NB4 (cell line): ENCODE measurements around the gene STK32C.

ENCODE experiments used
- DNase-seq: peaks from one replicate; pipeline ENCODE4 v3.0.0; 2010; ENCODE audit warnings: low read depth
- H3K4me3 ChIP-seq: one replicate; pipeline ENCODE4 v1.5.1; 2011; ENCODE audit warnings: mild to moderate bottlenecking, low read depth, low read length, moderate library complexity
- CTCF ChIP-seq: IDR thresholded peaks from one replicate; pipeline ENCODE4 v1.5.1; 2012; ENCODE audit warnings: low read depth, low read length
- MAX ChIP-seq: IDR thresholded peaks from 2 replicates; pipeline ENCODE4 v1.6.1; 2011; ENCODE audit warnings: low read depth, low read length
- MYC ChIP-seq: IDR thresholded peaks from 2 replicates; pipeline ENCODE4 v1.6.1; 2011; ENCODE audit warnings: low read depth, low read length
- POLR2A ChIP-seq: IDR thresholded peaks from 2 replicates; pipeline ENCODE4 v1.6.1; 2011; ENCODE audit warnings: mild to moderate bottlenecking; ENCODE audit not compliant: insufficient read length; ENCODE audit errors: extremely low read depth

Gene STK32C

GRCh38 chr10:132336064-132336746, 28.5 kb upstream of the STK32C start:
- DNase-seq = no peak
- H3K4me3 ChIP-seq = no peak overlapping the region
- TF ChIP-seq POLR2A (peak; percentile 4), CTCF (no peak), MYC (peak; percentile 27), MAX (peak; percentile 71)

GRCh38 chr10:132335189-132336063, 27.7 kb upstream of the STK32C start:
- no peak overlapping the region for H3K4me3 ChIP-seq
- TF ChIP-seq MAX = no peak
- peak; percentile 50 for TF ChIP-seq POLR2A
- TF ChIP-seq MYC = peak; percentile 5; the same call in 1 of the 2 replicates
- DNase-seq = peak; percentile 89

GRCh38 chr10:132334631-132335188, 27.0 kb upstream of the STK32C start:
- H3K4me3 ChIP-seq = no peak overlapping the region
- TF ChIP-seq MYC (no peak), POLR2A (no peak), MAX (no peak), CTCF (no peak)
- no peak for DNase-seq

GRCh38 chr10:132333386-132333785, 25.6 kb upstream of the STK32C start:
- H3K4me3 ChIP-seq = no peak overlapping the region
- no peak for DNase-seq
- no peak for TF ChIP-seq POLR2A
- no peak for TF ChIP-seq CTCF
- no peak for TF ChIP-seq MYC
- no peak for TF ChIP-seq MAX

GRCh38 chr10:132332433-132332754, 24.6 kb upstream of the STK32C start:
- DNase-seq = no peak
- H3K4me3 ChIP-seq = peak overlapping the region; percentile 68
- TF ChIP-seq POLR2A (no peak), MAX (no peak), MYC (no peak), CTCF (no peak)
